Mesendoderm (in vitro differentiated cells): ENCODE data around the gene CMTM8.

Experiments used
- DNase-seq: peaks from one replicate; pipeline ENCODE4 v3.0.0; 2013
- H2AK5ac ChIP-seq: 2 replicates; pipeline ENCODE4 v1.6.1; 2013; ENCODE audit warnings: low read length, inconsistent platforms
- H2BK120ac ChIP-seq: 2 replicates; pipeline ENCODE4 v1.6.1; 2013; ENCODE audit warnings: low read depth, mild to moderate bottlenecking, low read length, moderate library complexity, mixed read lengths
- H2BK15ac ChIP-seq: replicated peaks from 2 replicates; pipeline ENCODE4 v1.6.1; 2013; ENCODE audit warnings: low read depth, mild to moderate bottlenecking, moderate library complexity
- H2BK5ac ChIP-seq: 2 replicates; pipeline ENCODE4 v1.6.1; 2013; ENCODE audit warnings: low read length, inconsistent platforms
- H3K18ac ChIP-seq: 2 replicates; pipeline ENCODE4 v1.6.1; 2013; ENCODE audit warnings: mild to moderate bottlenecking, low read length, mixed read lengths
- H3K23ac ChIP-seq: one replicate; pipeline ENCODE4 v1.6.1; 2013; ENCODE audit warnings: low read length
- H3K27ac ChIP-seq: 2 replicates; pipeline ENCODE4 v1.5.1; 2013; ENCODE audit warnings: low read depth, mild to moderate bottlenecking, inconsistent platforms, low read length, moderate library complexity
- H3K27me3 ChIP-seq: 2 replicates; pipeline ENCODE4 v1.6.1; 2013; ENCODE audit warnings: low read length, control low read depth, mild to moderate bottlenecking, inconsistent platforms; ENCODE audit not compliant: insufficient read depth, poor library complexity
- H3K36me3 ChIP-seq: 2 replicates; pipeline ENCODE4 v1.6.1; 2013; ENCODE audit warnings: low read length, inconsistent platforms; ENCODE audit not compliant: control insufficient read depth, insufficient read depth
- H3K4ac ChIP-seq: one replicate; pipeline ENCODE4 v1.6.1; 2013; ENCODE audit warnings: low read depth, mild to moderate bottlenecking, low read length, moderate library complexity
- H3K4me1 ChIP-seq: 2 replicates; pipeline ENCODE4 v1.6.1; 2013; ENCODE audit warnings: low read depth, low read length, inconsistent platforms; ENCODE audit not compliant: control insufficient read depth
- H3K4me2 ChIP-seq: 2 replicates; pipeline ENCODE4 v1.6.1; 2013; ENCODE audit warnings: low read length
- H3K4me3 ChIP-seq: 2 replicates; pipeline ENCODE4 v1.5.1; 2013; ENCODE audit warnings: mild to moderate bottlenecking, low read length
- H3K56ac ChIP-seq: one replicate; pipeline ENCODE4 v1.6.1; 2013; ENCODE audit warnings: low read length
- H3K79me1 ChIP-seq: 2 replicates; pipeline ENCODE4 v1.6.1; 2013; ENCODE audit warnings: low read length, inconsistent platforms
- H3K79me2 ChIP-seq: 2 replicates; pipeline ENCODE4 v1.6.1; 2013; ENCODE audit warnings: mild to moderate bottlenecking, low read length; ENCODE audit not compliant: control insufficient read depth, insufficient read depth
- H3K9ac ChIP-seq: 2 replicates; pipeline ENCODE4 v1.6.1; 2013; ENCODE audit warnings: low read length, inconsistent platforms
- H4K5ac ChIP-seq: one replicate; pipeline ENCODE4 v1.6.1; 2013; ENCODE audit warnings: low read length
- H4K8ac ChIP-seq: one replicate; pipeline ENCODE4 v1.6.1; 2013; ENCODE audit warnings: low read depth, mild to moderate bottlenecking, control low read depth, low read length, moderate library complexity
- WGBS: extraction: QIAGEN DNeasy Blood & Tissue Kit; methylation state at CpG from one replicate; pipeline ENCODE4 v1.1.7; 2013; ENCODE audit warnings: low lambda C conversion rate, missing lambda C conversion rate; ENCODE audit not compliant: insufficient coverage; ENCODE audit errors: extremely low coverage; 5-methylcytosine and 5-hydroxymethylcytosine counted together

Gene CMTM8

GRCh38 chr3:32229565-32229964, 8.9 kb upstream of the CMTM8 start:
- Histone ChIP-seq H3K27me3 (no peaks in the 10 kb centered on the region), H3K36me3 (no peaks in the 10 kb centered on the region), H3K56ac (peak overlapping the region; percentile 7), H3K23ac (peak overlapping the region; percentile 89), H3K18ac (no peak overlapping the region), H3K4ac (no peak overlapping the region), H3K79me2 (no peaks in the 10 kb centered on the region), H4K5ac (no peak overlapping the region), H3K4me2 (no peak overlapping the region), H3K4me1 (no peaks in the 10 kb centered on the region), H3K4me3 (no peak overlapping the region), H2BK15ac (no peak overlapping the region), H2BK5ac (no peak overlapping the region), H4K8ac (no peak overlapping the region), H3K79me1 (no peaks in the 10 kb centered on the region), H2BK120ac (no peak overlapping the region), H3K9ac (no peak overlapping the region), H3K27ac (no peak overlapping the region), H2AK5ac (no peak overlapping the region)
- WGBS: no CpG with 5 or more reads among the region's 4 CpGs
- DNase-seq: no peak

GRCh38 chr3:32236377-32236776, 2.1 kb upstream of the CMTM8 start:
- no peak overlapping the region for H2BK15ac ChIP-seq
- peaks cover 5% of the 10 kb centered on the region for H3K4me1 ChIP-seq
- H2BK120ac ChIP-seq: no peak overlapping the region
- no peaks in the 10 kb centered on the region for H3K36me3 ChIP-seq
- H3K79me2 ChIP-seq: no peaks in the 10 kb centered on the region
- no peak overlapping the region for H4K5ac ChIP-seq
- H3K9ac ChIP-seq: no peak overlapping the region
- H3K18ac ChIP-seq: no peak overlapping the region
- peaks cover 2% of the 10 kb centered on the region for H3K79me1 ChIP-seq
- no peak overlapping the region for H3K4me2 ChIP-seq
- no peak overlapping the region for H3K56ac ChIP-seq
- no peak overlapping the region for H2BK5ac ChIP-seq
- no peak overlapping the region for H3K27ac ChIP-seq
- no peak overlapping the region for H4K8ac ChIP-seq
- DNase-seq: no peak
- H2AK5ac ChIP-seq: no peak overlapping the region
- H3K4ac ChIP-seq: no peak overlapping the region
- no peak overlapping the region for H3K4me3 ChIP-seq
- H3K27me3 ChIP-seq: no peaks in the 10 kb centered on the region
- no peak overlapping the region for H3K23ac ChIP-seq

- no peak overlapping the region for H2BK5ac ChIP-seq
- peak overlapping the region; percentile 62 for H3K9ac ChIP-seq
- H3K27me3 ChIP-seq: no peaks in the 10 kb centered on the region
- H3K79me2 ChIP-seq: no peaks in the 10 kb centered on the region
- H2BK120ac ChIP-seq: no peak overlapping the region
- no peak overlapping the region for H4K8ac ChIP-seq
- peak overlapping the region; percentile 44 for H3K4me3 ChIP-seq
- peak overlapping the region; percentile 62 for H3K18ac ChIP-seq
- H2AK5ac ChIP-seq: no peak overlapping the region
- H3K79me1 ChIP-seq: peaks cover 4% of the 10 kb centered on the region
- H3K36me3 ChIP-seq: no peaks in the 10 kb centered on the region
- DNase-seq: peak; percentile 68
- H3K23ac ChIP-seq: no peak overlapping the region
- no peak overlapping the region for H3K4ac ChIP-seq
- peaks cover 5% of the 10 kb centered on the region for H3K4me1 ChIP-seq
- WGBS: no CpG with 5 or more reads among the region's 49 CpGs
- H3K4me2 ChIP-seq: peak overlapping the region; percentile 64
- H3K27ac ChIP-seq: no peak overlapping the region
- no peak overlapping the region for H2BK15ac ChIP-seq
- peak overlapping the region; percentile 77 for H3K56ac ChIP-seq
- no peak overlapping the region for H4K5ac ChIP-seq
These were observed 619 bp upstream of the CMTM8 start for GRCh38 chr3:32237670-32238452.

- peak overlapping the region; percentile 78 for H3K9ac ChIP-seq
- no peaks in the 10 kb centered on the region for H3K79me2 ChIP-seq
- H2BK15ac ChIP-seq: no peak overlapping the region
- H3K4me2 ChIP-seq: peak overlapping the region; percentile 81
- H4K5ac ChIP-seq: no peak overlapping the region
- no peak overlapping the region for H2BK5ac ChIP-seq
- H3K4me1 ChIP-seq: peaks cover 5% of the 10 kb centered on the region
- H2BK120ac ChIP-seq: no peak overlapping the region
- H3K23ac ChIP-seq: no peak overlapping the region
- no peak overlapping the region for H3K27ac ChIP-seq
- peak; percentile 37 for DNase-seq
- peak overlapping the region; percentile 75 for H3K4me3 ChIP-seq
- H2AK5ac ChIP-seq: no peak overlapping the region
- no peaks in the 10 kb centered on the region for H3K36me3 ChIP-seq
- WGBS: no CpG with 5 or more reads among the region's 12 CpGs
- H3K79me1 ChIP-seq: peaks cover 4% of the 10 kb centered on the region
- peak overlapping the region; percentile 91 for H3K56ac ChIP-seq
- H3K18ac ChIP-seq: no peak overlapping the region
- H4K8ac ChIP-seq: no peak overlapping the region
- no peak overlapping the region for H3K4ac ChIP-seq
- no peaks in the 10 kb centered on the region for H3K27me3 ChIP-seq
These were observed 1.1 kb downstream of the CMTM8 start for GRCh38 chr3:32239307-32240158.

GRCh38 chr3:32240159-32240545, 1.7 kb downstream of the CMTM8 start:
- H3K18ac ChIP-seq: no peak overlapping the region
- no peaks in the 10 kb centered on the region for H3K27me3 ChIP-seq
- H4K5ac ChIP-seq: no peak overlapping the region
- H2BK15ac ChIP-seq: no peak overlapping the region
- peaks cover 4% of the 10 kb centered on the region for H3K79me1 ChIP-seq
- no peak overlapping the region for H2BK5ac ChIP-seq
- no peak overlapping the region for H3K4me2 ChIP-seq
- no peak overlapping the region for H3K23ac ChIP-seq
- peak; percentile 83 for DNase-seq
- H3K79me2 ChIP-seq: no peaks in the 10 kb centered on the region
- WGBS: no CpG with 5 or more reads among the region's 6 CpGs
- peaks cover 5% of the 10 kb centered on the region for H3K4me1 ChIP-seq
- H3K4me3 ChIP-seq: no peak overlapping the region
- H3K36me3 ChIP-seq: no peaks in the 10 kb centered on the region
- H3K27ac ChIP-seq: no peak overlapping the region
- H3K9ac ChIP-seq: no peak overlapping the region
- no peak overlapping the region for H3K4ac ChIP-seq
- no peak overlapping the region for H4K8ac ChIP-seq
- H2BK120ac ChIP-seq: no peak overlapping the region
- H3K56ac ChIP-seq: no peak overlapping the region
- no peak overlapping the region for H2AK5ac ChIP-seq
